ENCODE results near the gene PLA2G1B. TPM values are rescaled to one million over a fixed set of nuclear protein-coding genes. Genes with fewer than 3 reads are reported as not detected.
A peak's percentile ranks its signal among the peaks of the same experiment; 100 is the strongest.

The PLA2G1B gene
- not detected for total RNA-seq

GRCh38 chr12:120327593-120327992, at the start of gene PLA2G1B:
Gene PLA2G1B (minus strand): TSS chr12:120327779. CDS start chr12:120327753, 26 bp downstream.
- no peak for DNase-seq
- H3K4me3 Mint-ChIP-seq: no peak within 1 kb of the TSS
- no peak for ATAC-seq
- no peaks in the 10 kb centered on the region for H3K36me3 Mint-ChIP-seq
- H3K27me3 Mint-ChIP-seq: peaks cover 8% of the 10 kb centered on the region
- H3K9me3 Mint-ChIP-seq (ENCODE audit: low read depth): no peaks in the 10 kb centered on the region
- CTCF ChIA-PET: interaction anchor here (0.6 to 2.0 kb wide), 9 partner anchors 8 to 322 kb away, joined by 3 to 9 read pairs (median 4); no protein-coding TSS in a partner anchor
- no peak within 1 kb of the TSS for H3K27ac Mint-ChIP-seq
- peaks cover 9% of the 10 kb centered on the region for H3K4me1 Mint-ChIP-seq

- DNase-seq (no peak), ATAC-seq (no peak)
- no peaks in the 10 kb centered on the region for H3K36me3 Mint-ChIP-seq
- CTCF ChIA-PET: no interaction called here
- peaks cover 64% of the 10 kb centered on the region for H3K27me3 Mint-ChIP-seq
- no peak overlapping the region for H3K27ac Mint-ChIP-seq
- no peaks in the 10 kb centered on the region for H3K9me3 Mint-ChIP-seq (ENCODE audit: low read depth)
- H3K4me1 Mint-ChIP-seq: no peaks in the 10 kb centered on the region
- H3K4me3 Mint-ChIP-seq: no peak overlapping the region
Observed at GRCh38 chr12:120376934-120377572, 49.5 kb upstream of the PLA2G1B start.

- H3K27me3 Mint-ChIP-seq: peaks cover 66% of the 10 kb centered on the region
- no peak for ATAC-seq
- DNase-seq: no peak
Observed at GRCh38 chr12:120376416-120376815, 48.8 kb upstream of the PLA2G1B start.

GRCh38 chr12:120376009-120376408, 48.4 kb upstream of the PLA2G1B start:
- H3K9me3 Mint-ChIP-seq (ENCODE audit: low read depth): no peaks in the 10 kb centered on the region
- H3K27me3 Mint-ChIP-seq: peaks cover 67% of the 10 kb centered on the region
- ATAC-seq: no peak
- no peaks in the 10 kb centered on the region for H3K36me3 Mint-ChIP-seq
- CTCF ChIA-PET: no interaction called here
- no peak overlapping the region for H3K27ac Mint-ChIP-seq
- no peak overlapping the region for H3K4me3 Mint-ChIP-seq
- no peaks in the 10 kb centered on the region for H3K4me1 Mint-ChIP-seq
- no peak for DNase-seq

More at GRCh38 chr12:120376416-120376815, 48.8 kb upstream of the PLA2G1B start:
- Mint-ChIP-seq H3K9me3 (ENCODE audit: low read depth) (no peaks in the 10 kb centered on the region), H3K27ac (no peak overlapping the region), H3K36me3 (no peaks in the 10 kb centered on the region), H3K4me1 (no peaks in the 10 kb centered on the region), H3K4me3 (no peak overlapping the region)
- CTCF ChIA-PET: no interaction called here

GRCh38 chr12:120373683-120374082, 46.1 kb upstream of the PLA2G1B start:
- Mint-ChIP-seq H3K9me3 (ENCODE audit: low read depth) (no peaks in the 10 kb centered on the region), H3K36me3 (no peaks in the 10 kb centered on the region), H3K27ac (no peak overlapping the region), H3K4me1 (no peaks in the 10 kb centered on the region), H3K27me3 (peaks cover 77% of the 10 kb centered on the region), H3K4me3 (no peak overlapping the region)
- CTCF ChIA-PET: interaction anchor here (1.1 kb wide), 2 partner anchors 11 to 17 kb away, joined by 3 read pairs; no protein-coding TSS in a partner anchor
- ATAC-seq (no peak), DNase-seq (no peak)

- no peaks in the 10 kb centered on the region for H3K36me3 Mint-ChIP-seq
- H3K9me3 Mint-ChIP-seq (ENCODE audit: low read depth): no peaks in the 10 kb centered on the region
- CTCF ChIA-PET: no interaction called here
- no peaks in the 10 kb centered on the region for H3K4me1 Mint-ChIP-seq
- DNase-seq (no peak), ATAC-seq (no peak)
- peaks cover 78% of the 10 kb centered on the region for H3K27me3 Mint-ChIP-seq
- H3K4me3 Mint-ChIP-seq: no peak overlapping the region
- no peak overlapping the region for H3K27ac Mint-ChIP-seq
Observed at GRCh38 chr12:120370343-120371243, 43.0 kb upstream of the PLA2G1B start.

- ATAC-seq: no peak
- H3K9me3 Mint-ChIP-seq (ENCODE audit: low read depth): no peaks in the 10 kb centered on the region
- CTCF ChIA-PET: no interaction called here
- peaks cover 77% of the 10 kb centered on the region for H3K27me3 Mint-ChIP-seq
- peak overlapping the region; percentile 29 for H3K4me3 Mint-ChIP-seq
- H3K36me3 Mint-ChIP-seq: no peaks in the 10 kb centered on the region
- no peak for DNase-seq
- no peaks in the 10 kb centered on the region for H3K4me1 Mint-ChIP-seq
- no peak overlapping the region for H3K27ac Mint-ChIP-seq
Observed at GRCh38 chr12:120369603-120370342, 42.2 kb upstream of the PLA2G1B start.

GRCh38 chr12:120368789-120369602, 41.4 kb upstream of the PLA2G1B start, which contains the start of gene MSI1:
Gene MSI1 (minus strand): TSS chr12:120369164. CDS start chr12:120369091, 73 bp downstream.
- Mint-ChIP-seq H3K9me3 (ENCODE audit: low read depth) (no peaks in the 10 kb centered on the region), H3K4me3 (peak within 1 kb of the TSS; percentile 29), H3K4me1 (no peaks in the 10 kb centered on the region), H3K36me3 (no peaks in the 10 kb centered on the region), H3K27me3 (peaks cover 77% of the 10 kb centered on the region), H3K27ac (no peak within 1 kb of the TSS)
- DNase-seq (no peak), ATAC-seq (peak; percentile 27)
- CTCF ChIA-PET: no interaction called here

GRCh38 chr12:120367924-120368788, 40.6 kb upstream of the PLA2G1B start:
- Mint-ChIP-seq H3K36me3 (no peaks in the 10 kb centered on the region), H3K4me3 (no peak overlapping the region), H3K9me3 (ENCODE audit: low read depth) (no peaks in the 10 kb centered on the region), H3K27ac (no peak overlapping the region), H3K4me1 (no peaks in the 10 kb centered on the region), H3K27me3 (peaks cover 82% of the 10 kb centered on the region)
- DNase-seq (no peak), ATAC-seq (no peak)
- CTCF ChIA-PET: interaction anchor here (1.2 to 1.4 kb wide), 3 partner anchors 14 to 140 kb away, joined by 4 to 5 read pairs (median 4); no protein-coding TSS in a partner anchor

- Mint-ChIP-seq H3K27ac (no peak overlapping the region), H3K4me3 (no peak overlapping the region), H3K9me3 (ENCODE audit: low read depth) (no peaks in the 10 kb centered on the region), H3K36me3 (no peaks in the 10 kb centered on the region), H3K27me3 (peaks cover 81% of the 10 kb centered on the region), H3K4me1 (no peaks in the 10 kb centered on the region)
- CTCF ChIA-PET: interaction anchor here (0.9 to 1.4 kb wide), 8 partner anchors 12 to 139 kb away, joined by 3 to 7 read pairs (median 4); partner anchors contain the start of gene SIRT4
- DNase-seq: no peak
- no peak for ATAC-seq
Observed at GRCh38 chr12:120367233-120367923, 39.8 kb upstream of the PLA2G1B start.

- Mint-ChIP-seq H3K27me3 (peaks cover 81% of the 10 kb centered on the region), H3K36me3 (no peaks in the 10 kb centered on the region), H3K4me3 (no peak overlapping the region), H3K9me3 (ENCODE audit: low read depth) (no peaks in the 10 kb centered on the region), H3K4me1 (no peaks in the 10 kb centered on the region), H3K27ac (no peak overlapping the region)
- ATAC-seq (no peak), DNase-seq (no peak)
- CTCF ChIA-PET: interaction anchor here (0.9 to 2.1 kb wide), 9 partner anchors 10 to 139 kb away, joined by 3 to 7 read pairs (median 4); partner anchors contain the start of gene SIRT4
Observed at GRCh38 chr12:120366845-120367232, 39.3 kb upstream of the PLA2G1B start.

All from activated CD8-positive, alpha-beta memory T cell treated with anti-CD3 and anti-CD28 coated beads, Interleukin-2, amount 10 ng/mL, durations not matched to agents 7 days and 5 days (primary cell).